NCI-H526 (cell line): ENCODE results near the gene FOXP1.
"Not testable (repeated sequence)": the region's sequence is repeated elsewhere in the genome, so short reads cannot be mapped to it uniquely, and the experiment has no call there.

Experiments
- DNase-seq, 2 experiments: peaks; one replicate each; lab custom pipeline; 2025; lab: John Stamatoyannopoulos, UW

The FOXP1 gene

DNA sequence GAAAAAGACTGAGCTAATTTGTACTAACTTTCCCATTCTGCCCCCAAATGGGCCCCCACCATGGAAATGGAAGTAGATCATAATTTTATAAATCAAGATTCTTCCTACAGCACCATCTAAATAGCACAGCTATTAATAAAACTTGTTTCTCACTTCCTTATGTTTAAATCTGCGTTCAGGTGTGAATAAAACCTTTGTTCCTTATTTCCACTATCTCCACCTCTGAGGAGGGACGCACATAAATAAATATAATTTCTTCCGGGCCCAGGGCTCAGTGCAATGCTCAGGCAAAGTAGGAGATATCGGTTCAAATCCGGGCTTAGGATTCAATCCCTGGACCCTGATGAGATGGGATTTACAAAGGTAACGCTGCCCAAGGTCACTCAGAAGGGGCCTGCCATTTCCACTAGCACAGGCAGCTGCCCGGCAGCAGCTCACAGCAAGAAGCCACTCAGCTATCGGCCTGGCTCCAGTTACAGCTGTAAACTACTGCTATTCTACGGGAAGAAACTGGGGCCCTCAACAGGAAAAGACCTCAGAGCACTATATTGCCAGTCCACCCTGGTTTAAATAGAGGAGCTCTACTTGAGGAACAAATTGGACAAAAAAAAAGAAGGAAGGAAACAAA is 52.5 kb downstream of the FOXP1 start:
- DNase-seq, result no peak

DNA sequence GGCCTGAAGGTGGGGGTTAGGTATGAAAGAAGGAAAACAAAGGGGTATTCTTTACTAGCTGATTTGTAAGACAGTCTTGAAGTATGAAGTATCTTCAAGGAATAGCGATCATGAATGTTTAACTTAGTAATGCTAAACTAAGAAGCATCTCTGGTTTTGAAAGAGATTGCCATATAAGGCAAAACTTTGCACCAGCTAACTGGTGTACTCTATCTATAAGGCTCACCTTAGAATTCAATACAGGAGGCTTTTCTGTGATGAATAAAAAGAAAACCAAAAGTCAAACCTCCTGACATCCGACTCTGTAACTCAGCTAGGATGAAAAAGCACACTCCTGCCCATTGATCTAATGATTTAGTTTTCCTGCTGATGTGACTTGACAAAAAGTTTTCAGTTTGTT is 54.7 kb downstream of the FOXP1 start:
- DNase-seq, result no peak

DNA sequence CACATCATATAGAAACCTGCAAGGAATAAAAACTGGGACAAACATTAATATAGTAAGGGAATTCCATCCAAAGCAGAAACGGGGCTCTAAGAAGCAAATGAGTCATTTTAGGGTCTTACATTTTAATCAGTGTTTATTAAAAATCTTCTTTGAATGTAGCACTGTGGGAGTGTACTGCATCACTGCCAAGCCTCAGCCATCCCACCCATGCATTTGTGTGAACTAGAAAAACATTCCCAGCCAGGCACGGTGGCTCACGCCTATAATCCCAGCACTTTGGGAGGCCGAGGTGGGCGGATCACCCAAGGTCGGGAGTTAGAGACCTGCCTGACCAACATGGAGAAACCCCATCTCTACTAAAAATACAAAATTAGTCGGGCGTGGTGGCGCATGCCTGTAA is 57.1 kb downstream of the FOXP1 start:
- not testable (repeated sequence) for DNase-seq

DNA sequence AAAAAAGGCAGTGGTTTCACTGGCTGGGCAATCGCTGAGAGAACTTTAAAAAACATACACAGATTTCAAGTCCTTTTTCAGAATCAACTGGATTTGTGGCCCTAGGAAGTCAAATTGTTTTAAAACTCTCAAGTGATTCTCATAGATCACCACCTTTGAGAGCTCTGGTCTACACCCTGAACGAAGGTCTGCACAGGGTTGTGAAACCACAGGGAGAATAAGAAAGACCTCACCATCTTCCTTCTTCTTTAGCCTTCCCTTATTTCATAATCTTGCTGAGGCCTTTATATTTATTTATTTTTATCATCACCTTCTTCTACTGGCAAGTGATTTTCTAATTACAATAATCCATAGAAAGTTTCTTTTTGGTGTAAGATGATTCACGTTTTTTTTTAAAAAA is 58.1 kb downstream of the FOXP1 start:
- no peak for DNase-seq

DNA sequence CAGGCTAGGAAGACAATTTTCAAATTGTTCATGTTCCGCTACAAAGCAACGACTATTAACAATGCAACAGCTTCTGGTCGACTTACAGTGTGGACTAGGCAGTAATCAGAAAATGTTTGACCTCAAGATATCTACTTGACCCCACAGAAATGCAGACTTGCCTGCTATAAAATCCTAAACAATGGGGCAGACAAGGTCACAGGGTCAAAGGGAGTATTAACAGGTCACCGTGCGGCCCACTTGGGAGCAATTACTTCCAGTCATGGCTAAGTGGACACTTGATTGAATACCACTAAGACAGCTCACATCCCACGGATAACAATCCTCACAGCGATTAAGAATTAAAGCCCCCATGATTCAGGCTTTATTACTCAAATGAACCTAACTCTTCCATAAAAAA is 58.9 kb downstream of the FOXP1 start:
- no peak for DNase-seq

DNA sequence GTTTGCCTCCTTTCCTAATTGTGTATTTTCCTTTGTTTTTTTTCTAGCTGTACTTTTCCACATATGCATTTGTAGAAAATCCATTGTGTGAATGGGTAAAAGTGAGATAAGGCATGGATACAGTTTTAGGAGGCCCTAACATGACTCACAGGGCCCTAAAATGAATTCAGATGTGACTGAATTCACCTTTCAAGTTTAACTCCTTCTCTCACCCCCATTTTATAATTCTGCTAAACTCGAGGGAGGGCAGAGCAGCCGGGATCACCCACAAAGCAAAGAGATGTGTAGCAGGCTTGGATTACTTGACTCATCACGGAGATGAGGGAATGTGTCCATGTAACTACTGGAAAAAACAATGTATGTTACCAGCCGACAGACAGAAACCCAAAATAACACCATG is 59.9 kb downstream of the FOXP1 start:
- DNase-seq, result no peak

DNA sequence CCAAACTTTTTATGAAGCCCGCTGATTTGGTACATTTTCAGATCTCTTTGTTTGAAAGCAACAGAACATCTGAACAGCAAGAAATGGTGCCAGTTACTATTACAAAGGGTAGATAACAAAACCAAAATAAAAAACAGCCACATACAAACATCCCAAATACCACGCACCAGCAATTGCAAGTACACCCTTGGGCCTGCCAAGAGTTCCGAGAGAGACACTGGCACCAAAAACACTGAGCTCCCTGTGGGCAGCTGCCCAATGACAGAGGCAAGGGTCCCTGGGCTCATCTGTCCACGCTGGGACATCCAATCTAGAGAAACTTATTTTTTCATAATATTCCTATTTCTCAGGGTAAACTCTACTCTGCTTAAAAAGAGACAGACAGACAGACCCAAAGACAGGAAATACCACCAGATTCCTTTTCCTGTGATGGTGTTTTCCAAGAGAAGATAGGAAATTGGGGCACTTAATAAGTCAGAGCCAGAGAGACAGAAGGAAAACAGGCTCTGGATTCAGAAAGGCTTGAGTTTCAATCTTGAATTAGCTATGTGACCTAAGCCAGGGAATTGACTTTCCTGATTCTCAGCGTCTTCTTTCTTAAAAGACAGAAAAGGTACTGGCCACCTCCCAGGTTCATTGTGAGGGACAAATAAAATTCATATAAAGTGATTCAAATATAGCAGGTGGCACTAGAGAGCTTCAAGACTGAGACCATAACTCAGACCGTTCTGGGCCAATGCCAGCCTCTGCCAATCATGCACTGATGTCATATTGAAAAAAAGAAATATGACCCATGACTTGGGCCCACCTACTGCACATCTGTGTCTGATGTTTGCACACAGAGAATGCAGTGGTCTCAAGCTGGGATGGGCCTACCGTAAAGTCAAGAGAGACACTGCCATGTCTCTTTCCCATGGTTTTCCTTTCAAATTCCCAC is 61.3 kb downstream of the FOXP1 start:
- DNase-seq, result no peak

DNA sequence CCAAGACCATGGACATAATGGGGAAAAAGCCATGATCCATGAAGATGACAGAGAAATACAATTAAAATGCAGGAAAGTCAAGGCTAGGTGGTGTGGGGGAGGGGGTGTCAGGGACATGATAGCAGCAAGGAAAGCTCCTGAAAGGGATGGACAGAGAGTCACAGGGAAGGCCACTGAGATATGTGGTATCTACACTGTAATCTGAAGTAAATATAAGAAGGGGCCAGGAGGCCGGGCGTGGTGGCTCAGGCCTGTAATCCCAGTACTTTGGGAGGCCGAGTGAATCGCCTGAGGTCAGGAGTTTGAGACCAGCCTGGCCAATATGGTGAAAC is 62.5 kb downstream of the FOXP1 start:
- DNase-seq, result no peak

DNA sequence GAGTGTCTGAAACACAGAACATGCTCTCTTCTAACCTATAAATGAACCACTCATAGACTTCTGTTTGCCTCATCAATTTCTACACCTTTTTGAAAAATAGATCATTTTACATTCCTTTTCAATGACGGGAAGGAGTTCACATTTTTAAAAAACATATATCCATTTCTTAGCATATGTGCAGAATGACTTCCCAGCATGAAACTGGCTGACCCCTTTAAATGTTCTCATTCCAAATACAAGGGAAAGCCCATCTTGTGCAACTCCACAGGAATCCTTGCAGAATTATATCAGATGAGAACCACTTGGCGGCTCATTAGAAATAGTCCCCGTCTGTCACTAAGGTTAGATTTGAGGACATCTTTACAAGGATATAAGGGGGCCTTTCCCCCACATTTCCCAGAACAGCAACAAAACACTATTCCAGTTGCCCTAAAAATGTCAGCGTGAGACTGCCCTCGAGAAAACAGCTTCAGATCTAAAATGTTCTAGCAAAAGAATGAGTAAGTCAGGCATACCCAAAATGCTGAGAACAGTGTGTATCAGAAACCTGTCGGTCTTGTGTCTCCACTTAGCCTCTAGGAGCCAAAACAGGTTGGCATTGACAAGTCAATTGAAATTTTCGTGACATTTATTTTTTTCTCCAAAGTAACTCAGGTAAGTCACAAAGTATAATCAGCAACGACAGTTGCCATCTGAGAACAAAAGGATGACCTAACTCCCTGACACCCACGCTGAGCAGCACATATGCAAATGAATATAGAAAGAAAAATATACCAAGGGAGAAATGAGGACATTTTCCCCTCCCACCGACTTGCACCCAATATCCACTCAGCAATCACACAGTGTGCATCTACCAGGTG is 63.1 kb downstream of the FOXP1 start:
- DNase-seq, result peak; percentile 20 to 39

DNA sequence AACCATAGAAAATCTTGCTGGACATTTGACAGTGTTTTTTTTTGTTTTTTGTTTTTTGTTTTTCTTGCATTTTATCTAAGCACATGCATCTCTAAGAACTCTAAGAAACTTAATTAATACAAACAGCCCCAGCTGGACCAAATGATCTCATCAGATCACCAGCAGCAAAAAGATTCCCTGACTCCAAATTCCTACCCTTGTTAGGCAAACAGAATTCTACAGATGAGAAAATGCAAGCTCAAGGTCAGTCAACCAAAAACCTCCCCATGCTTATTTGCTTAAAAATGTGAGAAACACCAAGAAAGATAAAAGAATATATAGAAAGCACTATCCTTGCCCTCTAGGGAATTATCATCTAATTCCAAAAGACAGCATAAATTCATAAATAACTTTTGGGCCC is 65.4 kb downstream of the FOXP1 start:
- no peak for DNase-seq

DNA sequence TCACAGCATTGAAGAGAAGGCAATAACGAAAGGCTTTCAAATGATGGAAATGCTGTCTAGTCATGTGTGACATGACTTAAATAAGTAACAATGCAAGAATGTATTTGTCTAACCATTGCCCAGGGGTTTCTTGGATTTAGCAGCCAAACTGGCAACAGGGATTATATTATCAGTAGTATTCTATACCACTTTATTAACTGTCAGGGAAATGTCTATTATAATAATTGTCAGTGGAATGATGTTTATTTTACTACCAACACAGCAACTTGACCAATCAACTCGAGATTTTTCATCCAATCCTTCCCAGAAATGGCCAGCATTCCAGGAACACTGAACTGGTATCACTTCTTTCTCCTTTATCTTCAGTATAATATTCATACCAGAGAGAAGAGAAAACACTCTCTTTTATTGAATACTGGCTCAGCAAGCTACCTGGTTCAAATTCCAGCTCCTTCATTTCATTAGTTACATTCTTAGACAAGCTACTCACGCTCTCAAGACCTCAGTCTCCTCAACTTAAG is 66.2 kb downstream of the FOXP1 start:
- DNase-seq, result peak; percentile 33 to 54

DNA sequence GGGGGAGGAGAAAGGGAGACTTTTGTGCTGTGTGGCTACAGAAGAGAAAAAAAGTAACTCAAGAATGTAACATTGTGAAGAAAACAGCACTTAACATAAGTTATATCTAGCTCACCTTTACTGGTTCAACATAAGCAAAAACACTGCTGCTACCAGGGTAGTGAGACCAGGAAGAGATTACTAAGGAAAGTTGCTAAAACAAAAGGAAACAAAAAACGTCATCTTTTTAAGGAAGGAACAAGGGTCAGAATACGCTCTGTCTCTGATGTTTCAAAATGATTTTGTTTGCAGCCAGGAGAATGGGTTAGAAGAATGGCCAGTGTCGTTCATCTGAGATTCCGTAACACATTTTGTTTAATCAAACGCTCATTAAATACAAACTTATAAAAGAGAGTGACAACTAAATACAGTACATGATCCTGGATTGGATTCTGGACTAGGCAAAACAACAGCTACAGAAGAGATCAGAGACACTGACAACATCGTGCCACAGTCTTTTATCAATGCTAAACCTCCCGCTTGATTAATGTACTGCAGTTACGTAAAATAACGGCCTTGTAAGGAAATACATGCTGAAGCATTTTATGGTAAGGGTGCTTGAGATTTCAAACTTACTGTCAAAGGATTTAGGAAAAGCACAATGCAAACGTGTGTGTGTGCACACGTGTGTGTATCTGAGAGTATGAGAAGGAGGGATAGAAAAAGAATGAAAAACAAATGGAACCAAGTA is 67.7 kb downstream of the FOXP1 start:
- DNase-seq, result no peak

DNA sequence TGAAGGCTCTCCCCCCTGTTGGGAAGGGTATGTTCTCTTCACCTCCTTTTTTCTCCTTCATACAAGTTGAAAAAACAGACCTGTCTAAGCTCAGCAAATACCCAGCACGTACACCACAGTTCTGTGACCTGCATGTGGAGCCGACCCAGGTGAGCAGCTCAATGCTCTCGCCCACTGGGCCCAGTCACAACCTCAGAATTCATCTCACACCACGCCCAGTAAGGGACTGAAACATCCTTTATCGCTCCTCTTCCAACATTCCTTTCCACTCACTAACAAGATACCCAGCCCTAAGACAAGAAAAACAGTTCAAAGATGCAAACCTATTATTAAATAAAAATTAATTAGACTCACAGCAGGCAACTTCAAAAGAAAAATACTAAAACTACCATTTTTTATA is 68.9 kb downstream of the FOXP1 start:
- DNase-seq, result no peak

DNA sequence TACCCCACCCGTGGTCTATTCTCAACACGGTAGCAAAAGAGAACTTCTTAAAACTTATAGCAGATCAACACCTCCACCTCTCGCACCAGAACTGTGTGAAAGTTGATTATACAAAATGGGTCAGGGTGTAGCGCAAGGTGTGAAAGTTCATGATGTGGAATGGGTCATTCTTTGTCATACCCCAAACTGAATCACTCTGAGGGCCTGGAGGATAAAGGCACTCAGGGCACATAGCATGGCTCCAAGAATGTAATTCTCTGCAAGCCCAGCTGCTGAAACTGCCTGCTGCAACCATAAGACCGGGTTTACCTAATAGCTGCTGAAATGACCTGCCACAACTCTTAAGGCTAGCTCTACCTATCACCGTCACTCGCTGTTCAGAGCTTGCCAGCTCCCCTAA is 70.0 kb downstream of the FOXP1 start:
- DNase-seq, result no peak

DNA sequence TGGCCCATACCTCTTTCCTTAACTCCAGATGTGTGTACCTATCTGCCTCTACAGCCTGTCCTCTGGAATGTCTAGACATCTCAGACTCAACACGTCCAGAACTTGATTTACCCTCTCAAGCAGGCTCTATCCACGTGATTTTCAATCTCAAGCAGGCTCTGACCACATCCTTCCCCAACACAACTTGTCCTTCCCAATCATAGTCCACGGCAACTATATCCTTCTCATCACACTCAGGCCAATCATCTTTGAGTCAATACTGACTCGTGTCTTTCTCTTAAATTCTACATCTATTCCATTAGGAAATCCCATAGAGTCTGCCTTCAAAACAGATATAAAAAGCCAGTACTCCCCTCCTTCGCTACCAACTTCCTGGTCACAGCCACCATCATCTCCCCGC is 70.4 kb downstream of the FOXP1 start:
- no peak for DNase-seq

DNA sequence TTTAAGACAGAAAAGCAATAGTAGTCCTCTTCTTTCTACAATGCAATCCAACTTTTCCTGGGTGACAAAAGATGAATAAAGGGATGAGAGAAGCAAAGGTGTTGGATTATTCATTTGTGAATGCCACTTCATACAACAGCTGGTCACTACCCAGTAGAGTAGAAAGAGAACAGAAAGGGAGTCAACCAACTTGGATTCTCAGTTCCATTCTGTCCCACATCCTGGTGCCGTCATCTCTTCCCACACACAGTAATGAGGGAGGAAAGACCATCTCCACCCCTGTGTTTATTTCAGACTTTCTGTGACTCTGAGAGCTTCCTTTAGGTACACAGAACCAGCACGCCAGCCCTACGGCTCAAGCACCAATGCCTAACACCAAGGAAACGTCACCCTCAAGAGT is 71.0 kb downstream of the FOXP1 start:
- DNase-seq, result no peak

DNA sequence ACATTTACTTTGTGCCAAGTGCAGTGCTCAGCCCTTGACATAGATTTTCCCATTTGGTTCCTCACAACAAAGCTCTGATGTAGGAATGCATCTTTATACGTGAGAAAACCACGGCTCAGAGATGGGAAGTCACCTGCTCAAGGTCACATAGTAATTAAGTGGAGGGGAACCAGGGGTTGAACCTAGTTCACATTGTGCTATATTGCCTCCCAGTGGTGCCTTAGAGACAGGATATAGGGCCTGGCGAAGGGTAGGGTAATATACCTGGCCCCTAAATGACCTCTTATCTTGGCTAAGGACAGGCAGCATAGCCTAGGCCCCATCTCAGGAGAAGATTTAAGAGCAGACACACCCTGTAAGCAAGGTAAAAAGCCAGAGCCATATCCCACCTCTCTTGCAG is 71.5 kb downstream of the FOXP1 start:
- DNase-seq, result no peak

DNA sequence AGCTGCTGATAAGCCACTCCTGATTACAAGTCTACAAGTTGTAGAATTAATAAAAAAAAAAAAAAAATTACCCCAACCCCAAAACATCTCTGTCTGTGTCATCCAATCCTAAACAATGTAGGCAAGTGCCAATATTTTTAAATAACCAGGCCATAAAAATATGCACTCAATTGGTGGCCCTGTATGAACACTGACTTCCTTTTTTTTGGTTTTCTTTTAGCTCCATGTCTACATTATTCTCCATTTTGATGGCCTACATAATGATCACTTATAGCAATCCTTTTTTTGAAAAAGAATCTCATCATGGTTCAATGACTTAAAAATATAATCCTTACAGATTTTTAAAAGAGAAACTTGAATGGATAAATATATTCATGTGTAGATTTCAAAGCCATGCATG is 72.1 kb downstream of the FOXP1 start:
- no peak for DNase-seq

DNA sequence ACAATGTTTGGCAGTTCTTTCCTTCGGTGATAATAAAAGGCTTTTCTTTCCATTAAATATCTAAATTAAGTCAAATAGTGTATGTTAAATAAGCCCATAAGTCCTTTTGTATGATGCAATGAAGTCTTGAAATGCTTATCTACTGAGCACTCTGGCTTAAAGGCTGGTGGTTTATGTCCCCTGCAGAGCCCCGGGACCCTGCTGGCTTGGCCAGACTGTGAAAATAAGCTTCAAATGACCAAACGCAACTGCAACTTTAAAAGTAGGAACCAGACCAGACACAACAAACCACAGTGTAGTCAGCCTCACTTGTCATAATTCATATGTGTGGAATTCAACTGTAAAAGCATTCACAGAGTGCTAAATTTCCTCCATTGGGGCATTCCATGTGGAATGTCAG is 72.5 kb downstream of the FOXP1 start:
- DNase-seq, result no peak

DNA sequence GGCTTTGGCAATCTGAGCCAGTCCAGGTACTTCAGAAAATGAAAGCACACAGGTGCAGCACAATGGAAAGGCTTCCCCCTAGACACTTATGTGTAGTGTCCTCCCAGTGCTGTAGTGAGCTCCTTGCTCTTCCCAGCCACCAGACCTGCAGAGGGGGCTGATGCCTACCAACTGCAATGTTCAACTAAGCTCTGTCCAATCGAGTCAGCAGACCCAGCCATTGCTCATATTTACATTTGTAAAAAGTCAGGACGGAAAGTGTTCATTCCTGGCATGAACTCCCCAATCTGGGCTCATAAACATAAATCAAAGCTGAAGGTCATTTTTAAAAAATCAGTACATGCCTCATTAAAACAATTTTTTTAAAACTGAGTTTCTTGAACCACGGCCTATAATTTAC is 73.0 kb downstream of the FOXP1 start:
- DNase-seq, result no peak

DNA sequence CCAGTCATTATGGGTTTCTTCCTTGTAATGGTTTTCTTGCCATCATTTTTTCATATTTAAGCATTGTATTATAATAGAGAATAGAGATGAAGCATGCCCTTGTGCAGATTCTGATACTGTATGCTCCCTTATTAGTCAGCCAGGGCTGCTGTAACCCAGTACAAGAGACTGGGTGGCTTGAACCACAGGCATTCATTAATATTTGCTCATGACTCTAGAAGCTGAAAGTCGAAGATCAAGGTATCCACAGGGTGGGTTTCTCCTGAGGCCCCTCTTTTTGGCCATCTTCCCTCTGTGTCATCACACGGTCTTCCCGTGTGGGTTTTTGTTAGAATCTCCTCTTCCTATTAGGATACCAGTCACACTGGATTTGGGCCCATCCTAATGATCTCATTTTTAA is 74.5 kb downstream of the FOXP1 start:
- no peak for DNase-seq

DNA sequence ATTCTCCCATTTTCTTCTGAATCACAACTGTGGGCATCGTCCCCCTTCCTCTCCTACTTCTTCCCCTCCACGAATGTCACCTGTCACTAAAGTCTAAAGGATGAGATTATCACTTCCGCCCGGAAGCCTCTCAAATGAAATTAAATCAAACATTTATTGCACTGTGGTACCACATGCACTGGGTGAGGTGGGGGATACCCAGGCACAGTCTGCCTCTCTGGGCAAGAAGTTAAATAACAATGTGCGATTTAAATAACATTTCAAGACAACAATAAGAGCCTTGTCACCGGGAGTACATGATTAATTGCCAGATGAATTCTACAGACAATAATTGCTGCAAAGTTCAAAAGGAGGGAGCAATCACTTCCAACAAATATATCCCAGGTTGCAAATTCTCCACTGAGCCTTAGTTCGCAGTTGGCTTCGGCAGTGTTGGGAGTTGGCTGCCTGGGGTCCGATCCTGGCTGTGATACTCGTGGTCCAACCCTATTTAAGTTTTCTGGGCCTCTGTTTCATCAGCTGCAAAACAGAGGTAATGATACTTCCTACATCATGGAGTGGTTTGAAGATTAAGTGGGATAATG is 77.7 kb downstream of the FOXP1 start:
- DNase-seq, result no peak
